GM18517 (cell line): ENCODE measurements around the gene LRRC4C.

Experiments used
- ATAC-seq: cut with Tn5 transposase; IDR thresholded peaks from one replicate; pipeline ENCODE4 v1.9.1; 2021; ENCODE audit warnings: mild to moderate bottlenecking, moderate library complexity; ENCODE audit not compliant: unreplicated experiment

The LRRC4C gene

DNA sequence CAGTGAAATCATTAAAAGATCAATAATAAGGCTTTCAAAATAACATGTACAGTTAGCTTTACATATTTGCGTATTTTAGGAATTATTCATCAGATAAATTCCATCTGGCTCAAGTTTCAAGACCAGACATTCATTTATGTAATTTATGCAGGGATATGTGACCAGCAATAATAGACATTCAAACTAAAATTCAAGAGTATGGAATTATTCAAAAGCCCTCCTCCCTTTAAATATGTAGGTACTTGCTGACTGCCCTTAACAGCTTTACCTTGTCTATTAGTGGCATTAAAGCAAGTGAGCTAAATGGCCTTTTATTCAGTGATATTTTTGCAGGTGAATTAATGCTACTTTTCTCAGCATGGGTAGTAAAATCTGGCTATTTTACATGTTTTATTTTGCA lies 126.1 kb downstream of the LRRC4C start:
- ATAC-seq = no peak

DNA sequence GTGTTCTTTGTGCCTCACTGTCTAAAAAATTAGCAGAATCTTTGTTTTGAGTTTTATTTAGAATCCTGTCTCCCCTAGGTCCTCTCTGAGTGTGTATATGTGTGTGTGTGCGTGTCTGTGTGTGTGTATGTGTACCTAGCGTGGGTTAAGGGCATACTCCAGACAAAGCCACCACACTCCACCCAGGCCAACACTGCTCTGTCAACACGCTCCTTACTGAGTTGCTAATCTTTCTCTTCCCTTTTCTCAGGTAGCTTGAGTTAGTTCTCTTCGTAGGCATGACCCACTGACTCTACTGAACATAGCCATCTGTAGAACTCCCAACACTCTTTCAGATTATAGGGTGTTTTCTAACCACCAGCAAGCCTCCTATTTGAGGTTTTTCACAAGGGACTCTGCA lies 131.1 kb downstream of the LRRC4C start:
- ATAC-seq = no peak

DNA sequence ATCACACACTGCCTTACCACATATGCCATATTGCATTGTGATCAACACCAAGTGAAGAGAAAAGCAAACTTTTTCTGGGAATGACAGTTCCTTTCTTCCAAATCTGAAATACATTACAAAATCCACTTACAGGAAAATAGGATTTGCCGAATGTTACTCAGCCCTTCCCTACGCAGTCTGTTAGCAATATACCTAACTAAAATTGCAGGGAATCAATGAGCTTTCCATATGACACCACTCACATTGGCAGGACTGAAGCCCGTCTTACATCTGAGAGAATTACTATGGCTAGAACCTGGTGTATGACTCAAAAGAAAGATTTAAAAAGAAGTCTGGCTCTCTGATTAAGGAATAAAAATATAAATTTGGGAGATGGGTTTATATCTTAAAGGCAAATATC lies 136.0 kb downstream of the LRRC4C start:
- no peak for ATAC-seq

DNA sequence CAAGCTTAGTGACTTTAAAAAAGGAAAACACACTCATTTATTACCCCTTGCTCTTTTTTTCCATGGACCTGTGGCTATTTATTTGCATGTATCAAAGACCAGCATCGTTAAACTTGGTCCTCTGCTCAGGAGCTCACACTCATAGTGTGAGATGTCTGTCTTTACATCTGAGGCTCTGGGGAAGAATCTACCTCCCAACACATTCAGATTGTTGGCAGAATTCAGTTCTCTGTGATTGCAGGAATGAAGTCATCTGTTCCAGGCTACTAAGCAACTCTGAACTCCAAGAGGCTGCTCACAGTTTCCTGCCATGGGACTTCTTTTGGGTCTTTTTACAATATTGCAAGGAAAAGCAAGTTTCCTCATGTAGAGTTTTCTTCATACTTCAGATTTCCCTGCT lies 138.8 kb downstream of the LRRC4C start:
- no peak for ATAC-seq

DNA sequence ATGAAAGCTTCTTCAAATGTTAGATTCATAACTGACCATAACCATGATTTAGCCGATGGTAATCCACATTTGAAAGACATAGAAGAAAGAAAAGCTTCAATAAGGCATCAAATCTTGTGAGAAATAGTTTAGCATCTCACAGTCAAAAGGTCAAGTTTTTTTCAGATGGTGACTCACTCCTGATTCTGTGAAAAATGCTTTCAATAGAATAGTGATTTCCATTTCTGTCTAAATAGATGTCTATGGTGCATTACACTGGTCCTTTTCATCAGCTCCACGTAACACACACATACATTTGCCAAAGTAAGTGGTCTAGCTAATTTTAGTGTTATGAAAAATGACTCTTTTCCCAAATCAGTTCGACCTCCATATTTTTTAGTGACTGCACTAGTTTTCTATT lies 139.2 kb downstream of the LRRC4C start:
- no peak for ATAC-seq

DNA sequence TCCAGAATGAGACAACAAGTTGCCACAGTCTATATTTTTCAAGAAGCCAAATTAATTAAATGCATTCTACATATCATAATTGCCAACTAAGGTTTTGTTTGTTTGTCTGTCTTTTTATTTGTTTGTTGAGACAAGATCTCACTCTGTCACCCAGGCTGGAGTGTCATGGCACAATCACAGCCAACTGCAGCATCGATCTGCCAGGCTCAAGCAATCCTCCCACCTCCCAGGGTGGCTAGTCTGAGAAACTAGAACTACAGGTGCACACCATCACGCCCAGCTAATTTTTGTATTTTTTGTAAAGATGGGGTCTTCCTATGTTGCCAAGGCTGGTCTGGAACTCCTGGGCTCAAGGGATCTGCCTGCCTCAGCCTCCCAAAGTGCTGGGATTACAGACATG lies 140.0 kb downstream of the LRRC4C start:
- ATAC-seq = no peak

DNA sequence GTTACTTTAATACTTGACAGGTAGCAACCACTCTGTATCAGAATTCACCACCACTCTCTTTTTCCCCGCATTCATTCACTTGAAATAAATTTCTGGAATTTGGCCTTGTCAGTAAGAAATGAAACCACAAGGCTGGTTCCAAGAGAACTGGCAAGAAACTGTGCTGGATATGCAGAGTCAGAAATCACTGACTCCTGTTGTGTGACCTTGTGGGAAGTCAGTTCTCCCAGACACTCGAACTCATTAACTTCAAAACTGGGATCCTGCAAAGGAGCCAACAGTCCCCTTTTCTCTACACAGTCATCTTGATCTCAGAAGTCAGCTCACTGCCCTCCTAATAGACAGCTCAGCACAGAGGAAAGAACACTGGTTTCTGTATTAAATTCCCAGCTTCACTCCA lies 142.7 kb downstream of the LRRC4C start:
- no peak for ATAC-seq

DNA sequence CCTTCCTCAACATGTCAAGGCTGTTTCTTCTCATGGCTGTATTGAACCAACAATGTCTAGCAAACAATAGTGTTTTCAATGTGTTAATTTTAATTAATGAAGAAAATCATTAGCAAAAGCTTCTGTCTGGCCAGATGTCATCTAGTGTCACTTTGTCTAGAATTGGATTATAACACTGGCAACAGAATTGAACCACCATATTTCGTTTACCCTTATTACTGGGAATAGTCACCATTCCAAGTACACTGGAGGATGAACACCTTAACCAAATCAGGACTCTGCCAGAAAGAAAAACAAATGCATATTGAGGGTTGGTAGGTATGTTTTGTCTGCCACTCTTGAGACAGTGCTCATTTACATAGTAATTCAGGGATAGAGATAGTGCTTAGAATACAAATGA lies 146.2 kb downstream of the LRRC4C start:
- ATAC-seq = no peak

DNA sequence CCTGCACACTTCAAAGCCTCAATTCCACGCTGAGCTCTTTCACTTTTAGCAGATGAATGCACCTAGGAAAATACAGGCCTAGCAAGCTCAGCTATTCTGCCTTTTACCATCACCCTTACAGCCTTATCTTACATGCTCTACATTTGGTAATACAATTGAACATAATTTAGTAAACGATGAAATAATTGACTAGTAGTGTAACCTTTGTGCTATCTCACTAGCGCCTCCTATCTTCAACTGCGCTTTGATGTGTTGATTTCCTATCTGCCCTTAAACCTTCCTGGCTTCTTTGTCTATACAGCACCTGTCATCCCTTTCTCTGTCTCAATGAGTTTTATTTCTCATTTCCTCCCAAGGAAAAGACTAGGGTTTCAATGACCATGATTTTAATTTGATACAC lies 149.7 kb downstream of the LRRC4C start:
- ATAC-seq = no peak

DNA sequence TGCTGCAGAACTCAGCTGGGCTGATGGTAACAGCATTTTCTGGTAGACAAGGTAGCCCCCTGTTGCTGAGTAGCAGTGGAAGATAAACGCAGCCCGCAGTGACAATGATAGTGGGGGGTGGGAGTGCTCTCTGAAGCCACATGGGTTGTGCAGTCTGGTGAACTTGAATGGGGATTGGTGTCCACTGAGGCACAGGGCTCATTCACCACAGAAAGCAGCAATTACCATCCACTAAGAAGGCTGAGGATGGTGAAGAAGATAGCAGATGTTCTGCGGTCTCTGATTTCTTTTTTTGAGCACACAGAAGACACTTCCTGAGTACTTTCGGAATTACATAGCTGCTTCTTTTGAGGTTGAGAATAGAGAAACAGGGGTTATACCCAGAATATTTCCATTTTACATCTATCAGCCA lies 150.3 kb downstream of the LRRC4C start:
- ATAC-seq = no peak

DNA sequence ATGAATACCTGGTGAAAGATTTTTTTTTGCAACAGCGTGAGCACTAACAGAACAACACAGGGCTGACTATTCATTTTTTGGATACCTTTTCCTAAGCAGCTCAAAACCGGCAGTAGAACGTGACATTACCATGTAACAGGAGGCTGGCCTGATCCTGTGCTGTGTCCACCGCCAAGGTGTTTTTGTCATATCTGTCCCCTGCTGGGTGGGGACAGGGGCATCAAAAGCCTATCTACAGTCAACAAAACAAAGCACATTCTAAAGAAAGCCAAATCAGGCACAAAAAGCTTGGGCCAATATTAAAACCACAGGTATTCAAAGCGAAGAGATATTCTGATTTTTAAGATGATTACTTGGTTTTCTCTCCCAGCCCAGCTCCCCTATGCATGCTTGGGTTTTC lies 151.2 kb downstream of the LRRC4C start:
- no peak for ATAC-seq

DNA sequence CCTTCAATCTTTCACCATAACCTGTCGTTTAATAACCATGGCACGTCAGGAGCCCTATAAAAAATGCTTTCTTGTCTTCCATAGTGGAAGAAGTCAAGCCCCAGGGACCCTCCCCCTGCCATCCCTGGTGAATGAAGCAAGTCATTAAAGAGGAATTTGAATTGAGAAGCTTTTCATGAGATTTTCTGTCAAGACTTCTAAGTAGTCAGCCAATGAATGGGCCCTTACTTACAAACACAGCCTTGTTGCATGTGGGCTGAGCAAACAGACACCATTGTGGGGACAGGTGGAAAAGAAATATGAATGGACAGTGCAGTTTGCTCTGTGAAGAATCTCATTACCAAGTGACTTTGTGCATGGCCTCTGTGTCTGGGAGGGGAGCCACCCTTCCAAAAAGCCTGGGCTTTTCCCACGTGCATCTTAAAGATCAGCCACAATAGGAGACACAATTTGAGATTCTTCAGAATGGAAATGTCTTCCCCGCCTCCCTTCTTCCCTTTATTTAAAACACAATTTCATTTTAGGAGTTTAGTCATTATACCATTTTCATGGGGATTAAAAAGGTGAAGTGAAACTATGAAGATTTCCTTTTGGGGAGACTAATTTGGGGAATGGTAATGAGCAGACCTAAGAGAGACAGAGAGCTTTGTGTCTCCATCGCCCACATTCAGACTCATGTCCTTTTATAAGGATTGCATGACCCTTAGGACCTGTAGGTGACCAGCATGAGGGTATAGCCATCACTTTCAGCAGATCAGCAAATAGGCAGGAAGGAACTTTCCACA lies 152.0 kb downstream of the LRRC4C start:
- no peak for ATAC-seq

DNA sequence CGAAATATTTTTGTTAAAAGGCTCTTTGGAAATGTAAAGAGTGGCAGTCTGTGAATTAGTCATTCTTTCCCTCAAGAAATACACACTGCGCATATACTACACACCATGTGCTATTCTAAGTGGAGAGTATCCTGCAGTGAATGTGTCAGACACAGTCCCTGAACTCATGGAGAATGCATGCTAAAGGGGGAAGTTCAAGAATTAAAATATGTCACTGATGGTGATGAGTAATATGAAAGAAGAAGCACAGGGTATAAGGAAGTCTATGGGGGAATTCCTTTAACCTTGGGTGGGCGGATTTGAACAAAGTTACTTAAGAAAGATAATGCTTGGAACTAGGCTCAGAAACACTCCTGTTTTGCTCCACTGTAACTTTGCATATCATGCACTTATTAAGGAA lies 153.0 kb downstream of the LRRC4C start:
- ATAC-seq = no peak

DNA sequence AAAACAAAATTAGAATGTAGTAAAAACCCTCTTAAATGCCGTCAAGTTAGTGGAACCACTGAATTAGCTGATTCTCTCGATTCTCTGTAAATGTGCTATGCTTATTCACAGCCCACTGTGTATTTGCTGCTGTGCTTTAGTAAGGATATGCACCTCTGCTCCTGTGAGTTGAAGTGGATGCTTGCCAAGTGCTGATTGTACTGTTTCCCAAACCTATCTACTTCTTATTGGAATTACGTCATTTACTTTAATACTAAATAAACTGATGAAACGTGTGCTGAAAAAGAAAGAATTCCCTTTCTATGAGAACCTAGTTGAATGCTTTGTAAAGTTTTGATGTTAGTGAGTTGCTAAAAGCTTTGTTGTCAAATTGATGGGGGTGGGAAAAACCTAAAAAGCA lies 158.4 kb downstream of the LRRC4C start:
- ATAC-seq = no peak

DNA sequence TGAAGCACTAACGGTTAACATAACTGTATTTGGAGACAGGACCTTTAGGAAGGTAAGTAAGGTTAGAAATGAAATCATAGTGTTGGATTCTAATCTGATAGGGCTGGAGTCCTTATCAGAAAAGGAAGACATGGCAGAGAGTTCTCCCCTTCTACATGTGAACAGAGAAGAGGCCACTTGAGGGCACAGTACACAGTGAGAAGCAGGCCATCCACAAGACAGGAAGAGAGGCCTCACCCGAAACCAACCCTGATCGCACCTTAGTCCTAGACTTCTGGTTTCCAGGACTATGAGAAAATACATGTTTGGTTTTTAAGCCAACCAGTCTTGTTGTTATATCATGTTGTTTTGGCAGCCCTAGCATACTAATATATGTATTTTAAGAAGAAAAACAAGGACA lies 170.0 kb downstream of the LRRC4C start:
- ATAC-seq = no peak

DNA sequence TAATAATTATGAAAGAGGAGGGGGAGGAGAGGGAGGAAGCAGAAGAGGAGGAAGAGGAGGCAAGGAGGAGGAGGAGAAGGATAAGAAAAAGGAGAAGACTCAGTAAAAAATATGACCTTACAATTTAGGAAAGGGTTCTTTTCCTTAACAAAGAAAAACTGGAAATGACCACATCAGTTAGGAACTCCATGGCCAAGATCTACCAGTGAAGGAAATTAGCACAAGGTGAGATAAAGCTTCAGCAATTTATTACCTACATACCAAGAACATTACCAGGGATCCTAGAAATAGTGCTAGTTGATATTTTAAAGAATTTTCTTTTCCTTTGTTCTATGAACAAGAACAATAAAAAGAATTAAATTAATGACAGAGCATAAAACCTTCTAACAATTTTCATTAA lies 172.7 kb downstream of the LRRC4C start:
- no peak for ATAC-seq

DNA sequence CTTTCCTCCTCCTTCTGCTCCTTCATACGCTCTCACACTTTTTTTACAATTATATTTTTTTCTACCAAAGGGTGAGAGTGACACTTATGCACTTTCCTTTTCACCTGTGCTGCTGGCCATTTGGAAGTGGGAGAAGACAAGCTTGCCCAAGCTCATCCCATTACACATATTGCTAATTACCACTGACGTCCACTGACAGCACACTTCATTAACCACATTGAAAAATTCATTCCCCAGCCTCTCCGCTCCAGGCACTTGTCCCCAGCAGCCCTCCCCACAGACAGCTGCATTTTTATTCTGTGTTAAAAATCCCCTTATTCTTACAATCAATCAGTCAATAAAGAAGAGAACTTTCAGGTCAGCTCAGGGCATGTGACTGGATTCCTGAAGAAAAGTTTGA lies 175.1 kb downstream of the LRRC4C start:
- no peak for ATAC-seq

DNA sequence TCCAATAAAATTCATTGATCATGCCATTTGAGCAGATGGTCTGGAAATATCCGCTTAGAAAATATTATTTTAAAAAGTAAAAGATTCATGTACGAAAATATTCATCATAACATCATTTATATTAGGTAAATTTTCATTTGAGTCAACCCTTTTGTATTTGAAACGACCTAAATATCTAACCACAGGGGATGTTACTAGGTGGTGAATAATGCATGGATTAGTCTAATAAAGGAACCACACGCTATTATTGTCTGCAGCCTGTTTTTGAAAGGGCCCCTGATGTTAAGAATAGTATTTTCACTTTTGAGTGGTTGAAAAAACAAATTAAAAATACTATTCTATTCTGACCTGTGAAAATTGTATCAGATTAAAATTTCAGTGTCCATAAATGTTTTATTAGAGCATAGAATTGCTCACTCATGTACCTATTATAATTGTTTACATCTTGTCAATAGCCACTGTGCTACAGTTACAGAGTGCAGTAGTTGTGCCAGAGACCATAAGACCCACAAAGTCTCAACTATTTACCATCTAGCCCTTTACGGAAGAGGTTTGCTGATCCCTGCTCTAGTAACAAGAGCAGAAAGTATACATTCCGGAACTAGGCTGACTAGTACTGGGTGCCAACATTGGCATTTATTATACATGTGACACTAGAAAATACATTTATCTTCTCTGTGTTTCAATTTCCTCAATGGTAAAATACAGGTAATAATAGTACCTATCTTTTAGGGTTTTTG lies 176.1 kb downstream of the LRRC4C start:
- ATAC-seq = no peak

DNA sequence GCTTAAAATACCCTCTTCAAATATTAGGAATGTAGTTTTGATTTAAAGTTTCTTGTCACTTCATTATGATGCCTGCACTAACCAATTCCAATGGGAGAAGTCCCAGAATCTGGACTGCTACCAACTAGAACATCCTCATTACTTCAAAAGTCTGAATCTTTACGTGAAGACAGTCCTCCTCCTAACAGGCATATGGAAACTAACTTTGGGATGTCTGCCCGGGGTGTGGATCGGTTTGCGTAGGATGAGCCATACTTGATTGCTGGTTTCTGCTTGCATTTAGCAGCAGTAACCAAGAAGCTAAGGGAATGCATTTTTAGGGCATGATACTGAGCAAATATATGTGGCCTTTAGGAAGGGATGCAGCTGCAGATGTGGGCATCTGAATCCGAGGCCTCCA lies 177.1 kb downstream of the LRRC4C start:
- ATAC-seq = no peak

DNA sequence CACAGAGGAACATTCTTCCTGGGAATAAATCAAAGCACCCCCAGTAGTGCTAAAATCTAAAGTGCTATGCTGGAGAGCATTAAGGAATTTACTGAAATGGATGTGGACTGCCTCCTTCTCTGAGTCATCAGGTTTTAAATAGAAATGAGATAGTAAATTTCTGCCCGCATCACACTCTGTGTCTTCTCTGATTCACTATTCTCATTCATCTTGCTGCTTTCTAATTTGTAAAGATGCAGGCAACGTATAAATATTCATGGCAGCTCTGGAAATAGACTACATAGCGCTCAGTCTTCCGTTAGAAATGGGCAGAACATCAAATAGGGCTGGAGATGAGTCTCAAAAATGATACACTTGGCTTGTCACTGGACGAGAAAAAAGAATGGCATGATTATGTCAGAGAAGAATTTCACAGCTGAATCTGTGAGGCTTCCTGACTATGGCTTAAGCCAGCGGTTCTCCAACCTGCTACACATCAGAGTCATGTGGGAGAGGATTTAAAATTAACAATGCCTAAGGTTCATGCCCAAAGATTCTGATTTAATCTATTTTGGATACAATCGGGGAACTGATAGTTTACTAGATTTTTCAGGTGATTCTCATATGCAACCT lies 178.2 kb downstream of the LRRC4C start:
- ATAC-seq = no peak

DNA sequence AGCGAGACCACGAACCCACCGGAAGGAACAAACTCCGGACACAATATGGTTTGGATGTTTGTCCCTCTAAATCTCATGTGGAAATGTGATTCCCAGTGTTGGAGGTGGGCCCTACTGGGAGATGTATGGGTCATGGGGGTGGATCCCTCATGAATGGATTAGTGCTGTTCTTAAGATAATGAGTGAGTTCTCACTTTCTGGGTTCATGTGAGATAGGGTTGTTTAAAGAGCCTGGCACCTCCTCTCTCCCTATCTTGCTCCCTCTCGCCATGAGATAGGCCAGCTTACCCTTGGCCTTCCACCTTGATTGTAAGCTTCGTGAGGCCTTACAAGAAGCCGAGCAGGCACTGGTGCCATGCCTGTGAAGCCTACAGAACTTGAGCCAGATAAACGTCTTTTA lies 184.6 kb downstream of the LRRC4C start:
- ATAC-seq = no peak

DNA sequence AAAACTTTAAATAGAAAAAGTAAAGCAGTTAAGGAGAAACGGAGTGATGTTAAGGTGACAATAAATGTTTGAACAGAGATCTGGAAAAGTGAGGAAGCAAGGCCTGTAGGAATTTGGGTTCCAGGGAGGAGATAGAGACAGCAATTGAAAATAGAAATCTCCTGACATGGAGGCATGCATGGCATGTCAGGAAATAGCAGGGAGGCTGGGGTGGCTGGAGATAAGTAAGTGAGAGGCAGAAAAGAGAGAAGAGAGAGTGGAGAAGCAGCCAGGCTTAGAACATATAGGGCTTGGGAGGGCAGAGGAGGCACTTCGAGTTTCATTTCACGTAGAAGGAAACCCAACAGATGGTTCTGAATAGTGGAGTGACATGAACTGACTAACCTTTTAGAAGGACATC lies 185.5 kb downstream of the LRRC4C start:
- ATAC-seq = no peak
